Measurements from ENCODE around the gene KRTAP20-1.

Gene KRTAP20-1

GRCh38 chr21:30646904-30647414 is 30.7 kb downstream of the KRTAP20-1 start:
- DNase-seq, result no peak

- no peak for DNase-seq
Observed at GRCh38 chr21:30652891-30653290, 36.7 kb downstream of the KRTAP20-1 start.
